Stimulated activated CD4-positive, alpha-beta T cell treated with anti-CD3 and anti-CD28 coated beads, Interleukin-1b, Interleukin-23, amount 100 ng/mL, for 48 hours (primary cell): ENCODE measurements around the gene FOXC2.
"Not testable (repeated sequence)": the region's sequence is repeated elsewhere in the genome, so short reads cannot be mapped to it uniquely, and the experiment has no call there.

Experiments used
- DNase-seq: peaks from one replicate; pipeline ENCODE4 v3.0.0-alpha.2; 2020

The FOXC2 gene

GRCh38 chr16:86574646-86575045, 8.0 kb downstream of the FOXC2 start:
- no peak for DNase-seq

GRCh38 chr16:86575095-86575685, 8.6 kb downstream of the FOXC2 start:
- DNase-seq, result no peak

GRCh38 chr16:86575754-86576557, 9.3 kb downstream of the FOXC2 start:
- DNase-seq, result peak; percentile 49

GRCh38 chr16:86576591-86577313, 10.1 kb downstream of the FOXC2 start:
- DNase-seq, result no peak

- no peak for DNase-seq
Measured at GRCh38 chr16:86577314-86577971, 10.8 kb downstream of the FOXC2 start.

- no peak for DNase-seq
Measured at GRCh38 chr16:86578061-86578599, 11.5 kb downstream of the FOXC2 start, which contains the start of gene FOXL1. FOXL1 (plus strand) TSS chr16:86578549; CDS start chr16:86578724, 175 bp downstream.

GRCh38 chr16:86578611-86579267, 12.1 kb downstream of the FOXC2 start:
- no peak for DNase-seq

- DNase-seq, result no peak
Measured at GRCh38 chr16:86579268-86580062, 12.8 kb downstream of the FOXC2 start.

GRCh38 chr16:86580063-86580790, 13.6 kb downstream of the FOXC2 start:
- no peak for DNase-seq

GRCh38 chr16:86580791-86581170, 14.2 kb downstream of the FOXC2 start:
- DNase-seq, result no peak

- no peak for DNase-seq
Measured at GRCh38 chr16:86581458-86581857, 14.8 kb downstream of the FOXC2 start.

GRCh38 chr16:86584071-86584685, 17.5 kb downstream of the FOXC2 start:
- no peak for DNase-seq

GRCh38 chr16:86584726-86585721, 18.4 kb downstream of the FOXC2 start:
- DNase-seq, result no peak

- no peak for DNase-seq
Measured at GRCh38 chr16:86585821-86586611, 19.4 kb downstream of the FOXC2 start.

- no peak for DNase-seq
Measured at GRCh38 chr16:86587487-86587886, 20.9 kb downstream of the FOXC2 start.

- not testable (repeated sequence) for DNase-seq
Measured at GRCh38 chr16:86587955-86588354, 21.3 kb downstream of the FOXC2 start.

- DNase-seq, result no peak
Measured at GRCh38 chr16:86590501-86591144, 24.0 kb downstream of the FOXC2 start.

- DNase-seq, result no peak
Measured at GRCh38 chr16:86591270-86591669, 24.6 kb downstream of the FOXC2 start.
